Testis (tissue), 2 donors: ENCODE data around the gene MYO7B.

Source experiments
- POLR2A ChIP-seq: fragments of 450-650 bp; IDR thresholded peaks from one replicate; pipeline ENCODE4 v1.6.1; 2017; ENCODE audit warnings: antibody characterized with exemption, mild to moderate bottlenecking, moderate library complexity
- TF ChIP-seq, protein P1 (sequence below), 3 experiments: fragments of 450-650 bp in 2 of 3; fragments of 200-600 bp in 1 of 3; sonication (generic) in 1 of 3; IDR thresholded peaks; one replicate each; pipeline ENCODE4 v1.5.1; 2016 to 2019; ENCODE audit warnings: antibody characterized with exemption in 3 of 3, mild to moderate bottlenecking in 2 of 3, moderate library complexity in 1 of 3

DNA sequence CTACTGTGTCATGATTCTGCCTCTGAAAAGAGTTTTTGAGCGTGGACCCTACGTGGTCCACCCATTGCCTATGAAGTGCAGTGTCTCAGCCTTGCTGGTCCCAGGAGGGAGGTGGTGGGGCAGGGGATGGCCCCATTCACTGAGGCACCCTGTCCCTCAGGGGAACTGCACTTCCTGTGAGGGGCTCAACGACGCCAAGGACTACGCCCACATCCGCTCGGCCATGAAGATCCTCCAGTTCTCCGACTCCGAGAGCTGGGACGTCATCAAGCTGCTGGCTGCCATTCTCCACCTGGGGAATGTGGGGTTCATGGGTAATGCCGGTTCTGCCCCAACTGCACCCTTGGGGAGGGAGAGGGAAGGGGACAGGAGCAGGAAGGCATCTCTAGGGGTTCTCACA is 42.5 kb downstream of the MYO7B start:
- TF ChIP-seq, protein P1, sequence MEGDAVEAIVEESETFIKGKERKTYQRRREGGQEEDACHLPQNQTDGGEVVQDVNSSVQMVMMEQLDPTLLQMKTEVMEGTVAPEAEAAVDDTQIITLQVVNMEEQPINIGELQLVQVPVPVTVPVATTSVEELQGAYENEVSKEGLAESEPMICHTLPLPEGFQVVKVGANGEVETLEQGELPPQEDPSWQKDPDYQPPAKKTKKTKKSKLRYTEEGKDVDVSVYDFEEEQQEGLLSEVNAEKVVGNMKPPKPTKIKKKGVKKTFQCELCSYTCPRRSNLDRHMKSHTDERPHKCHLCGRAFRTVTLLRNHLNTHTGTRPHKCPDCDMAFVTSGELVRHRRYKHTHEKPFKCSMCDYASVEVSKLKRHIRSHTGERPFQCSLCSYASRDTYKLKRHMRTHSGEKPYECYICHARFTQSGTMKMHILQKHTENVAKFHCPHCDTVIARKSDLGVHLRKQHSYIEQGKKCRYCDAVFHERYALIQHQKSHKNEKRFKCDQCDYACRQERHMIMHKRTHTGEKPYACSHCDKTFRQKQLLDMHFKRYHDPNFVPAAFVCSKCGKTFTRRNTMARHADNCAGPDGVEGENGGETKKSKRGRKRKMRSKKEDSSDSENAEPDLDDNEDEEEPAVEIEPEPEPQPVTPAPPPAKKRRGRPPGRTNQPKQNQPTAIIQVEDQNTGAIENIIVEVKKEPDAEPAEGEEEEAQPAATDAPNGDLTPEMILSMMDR (IDR thresholded peaks at IDR 0.05): no peak
- TF ChIP-seq POLR2A: no peak
